Mesenchymal stem cell (in vitro differentiated cells and primary cell): ENCODE measurements around the gene RNF144A.

ENCODE experiments used
- DNase-seq: peaks from one replicate; pipeline ENCODE4 v3.0.0-alpha.2; 2013
- H2AFZ ChIP-seq: one replicate; pipeline ENCODE4 v1.6.1; 2013; ENCODE audit warnings: low read depth, mild to moderate bottlenecking, control low read depth, inconsistent platforms, low read length, moderate library complexity
- H2AK5ac ChIP-seq: 2 replicates; pipeline ENCODE4 v1.6.1; 2013; ENCODE audit warnings: low read length, moderate library complexity, mild to moderate bottlenecking, inconsistent platforms; ENCODE audit not compliant: severe bottlenecking
- H2BK120ac ChIP-seq: one replicate; pipeline ENCODE4 v1.6.1; 2013; ENCODE audit warnings: low read depth, mild to moderate bottlenecking, inconsistent platforms, low read length, moderate library complexity
- H2BK12ac ChIP-seq, 2 experiments: one replicate each; pipeline ENCODE4 v1.6.1; 2013; ENCODE audit warnings: inconsistent platforms in 2 of 2, low read length in 2 of 2, mild to moderate bottlenecking in 2 of 2, moderate library complexity in 2 of 2, control low read depth in 1 of 2
- H2BK15ac ChIP-seq: one replicate; pipeline ENCODE4 v1.6.1; 2013; ENCODE audit warnings: mild to moderate bottlenecking, low read depth, inconsistent platforms; ENCODE audit not compliant: poor library complexity, severe bottlenecking
- H2BK5ac ChIP-seq: 2 replicates; pipeline ENCODE4 v1.6.1; 2013; ENCODE audit warnings: low read depth, mild to moderate bottlenecking, low read length, control low read depth, inconsistent platforms; ENCODE audit not compliant: poor library complexity, severe bottlenecking
- H3K14ac ChIP-seq, 2 experiments: one replicate each; pipeline ENCODE4 v1.6.1; 2013; ENCODE audit warnings: inconsistent platforms in 2 of 2, low read length in 2 of 2, control low read depth in 1 of 2, mild to moderate bottlenecking in 1 of 2, moderate library complexity in 1 of 2
- H3K18ac ChIP-seq, 2 experiments: one replicate each; pipeline ENCODE4 v1.6.1; 2013; ENCODE audit warnings: inconsistent platforms in 2 of 2, low read length in 2 of 2, control low read depth in 1 of 2, low read depth in 1 of 2, mild to moderate bottlenecking in 1 of 2
- H3K23ac ChIP-seq, 2 experiments: one replicate each; pipeline ENCODE4 v1.6.1; 2013; ENCODE audit warnings: inconsistent platforms in 2 of 2, low read length in 2 of 2, mild to moderate bottlenecking in 2 of 2, moderate library complexity in 2 of 2, control low read depth in 1 of 2
- H3K27ac ChIP-seq: 2 replicates; pipeline ENCODE4 v1.5.1; 2013; ENCODE audit warnings: mild to moderate bottlenecking, moderate library complexity, low read length, control low read depth, inconsistent platforms; ENCODE audit not compliant: poor library complexity, severe bottlenecking
- H3K27me3 ChIP-seq, 2 experiments: 2 replicates each; pipeline versions ENCODE4 v1.6.1 to v1.7.0; 2013; ENCODE audit warnings: low read length in 2 of 2, mild to moderate bottlenecking in 2 of 2, moderate library complexity in 2 of 2, control low read depth in 1 of 2, inconsistent platforms in 1 of 2; ENCODE audit not compliant: control insufficient read depth in 1 of 2, insufficient read depth in 1 of 2
- H3K36me3 ChIP-seq, 2 experiments: 2 replicates each; pipeline versions ENCODE4 v1.6.1 to v1.7.0; 2013; ENCODE audit warnings: low read length in 2 of 2, control low read depth in 1 of 2, inconsistent platforms in 1 of 2, low read depth in 1 of 2, mild to moderate bottlenecking in 1 of 2; ENCODE audit not compliant: insufficient read depth in 2 of 2, control insufficient read depth in 1 of 2
- H3K4ac ChIP-seq, 2 experiments: one replicate each; pipeline ENCODE4 v1.6.1; 2013; ENCODE audit warnings: inconsistent platforms in 2 of 2, low read length in 2 of 2, mild to moderate bottlenecking in 2 of 2, moderate library complexity in 2 of 2, control low read depth in 1 of 2, low read depth in 1 of 2
- H3K4me1 ChIP-seq: 2 replicates; pipeline ENCODE4 v1.6.1; 2013; ENCODE audit warnings: low read depth, low read length, control low read depth; ENCODE audit not compliant: control insufficient read depth, insufficient read depth
- H3K4me2 ChIP-seq: 2 replicates; pipeline ENCODE4 v1.6.1; 2013; ENCODE audit warnings: low read length, mild to moderate bottlenecking, inconsistent platforms; ENCODE audit not compliant: poor library complexity, severe bottlenecking
- H3K4me3 ChIP-seq, 2 experiments: 2 replicates each; pipeline versions ENCODE4 v1.5.1 to v1.7.0; 2013; ENCODE audit warnings: low read length in 2 of 2, mild to moderate bottlenecking in 2 of 2, control low read depth in 1 of 2, low read depth in 1 of 2; ENCODE audit not compliant: insufficient read depth in 1 of 2
- H3K79me1 ChIP-seq: replicated peaks from 2 replicates; pipeline ENCODE4 v1.6.1; 2013; ENCODE audit warnings: mild to moderate bottlenecking, control low read depth, low read length, inconsistent platforms; ENCODE audit not compliant: poor library complexity, severe bottlenecking
- H3K9ac ChIP-seq: 2 replicates; pipeline ENCODE4 v1.7.0; 2013; ENCODE audit warnings: mild to moderate bottlenecking, low read length, moderate library complexity
- H3K9me3 ChIP-seq: 2 replicates; pipeline ENCODE4 v1.7.0; 2013; ENCODE audit warnings: mild to moderate bottlenecking, low read length; ENCODE audit not compliant: control insufficient read depth
- H4K8ac ChIP-seq: one replicate; pipeline ENCODE4 v1.6.1; 2013; ENCODE audit warnings: inconsistent platforms, mild to moderate bottlenecking, low read length, moderate library complexity
- H4K91ac ChIP-seq: one replicate; pipeline ENCODE4 v1.6.1; 2013; ENCODE audit warnings: mild to moderate bottlenecking, low read length, inconsistent platforms
- WGBS: methylation state at CpG from one replicate; pipeline ENCODE4 v1.1.7; 2013; ENCODE audit warnings: mixed read lengths; 5-methylcytosine and 5-hydroxymethylcytosine counted together

The RNF144A gene

DNA sequence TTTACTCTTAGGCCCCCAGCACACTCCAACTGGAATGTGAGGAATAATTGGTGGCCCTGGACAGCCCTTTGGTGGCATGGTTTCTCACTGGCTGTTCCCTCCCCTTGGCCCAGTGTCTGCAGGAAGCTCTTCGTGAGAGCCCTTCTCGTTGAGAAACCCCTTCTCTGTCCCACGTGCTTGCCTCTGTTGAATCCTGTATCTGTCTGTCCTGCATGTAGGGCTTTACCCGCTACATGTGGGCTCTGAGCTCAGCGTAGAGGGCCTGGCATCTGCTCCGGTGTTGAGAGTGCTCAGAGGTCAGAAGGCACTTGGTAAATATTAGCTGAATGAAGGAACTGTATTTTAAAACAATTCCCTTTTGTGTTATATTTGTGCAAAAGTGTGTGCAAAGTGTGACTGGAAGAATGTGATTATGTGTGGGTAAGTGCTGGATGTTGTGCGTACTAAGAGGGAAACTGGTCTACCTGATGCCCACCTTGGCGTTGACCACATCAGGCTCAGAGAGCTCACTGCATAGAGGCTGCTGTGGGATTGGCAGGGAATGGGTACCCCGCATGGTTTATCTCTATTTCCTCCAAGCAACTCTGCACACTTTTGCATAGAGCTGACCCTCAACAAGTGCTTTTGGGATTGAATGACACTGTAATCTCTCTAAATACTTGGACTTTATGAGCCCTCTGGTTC is 40.0 kb downstream of the RNF144A start:
- no peak overlapping the region for H3K23ac ChIP-seq
- no peak overlapping the region for H2BK120ac ChIP-seq
- no peak overlapping the region for H3K9ac ChIP-seq
- no peak for DNase-seq
- H3K36me3 ChIP-seq, result no peaks in the 10 kb centered on the region
- no peaks in the 10 kb centered on the region for H3K27me3 ChIP-seq
- no peak overlapping the region for H2AFZ ChIP-seq
- H3K4me1 ChIP-seq, result peaks cover 2% of the 10 kb centered on the region
- H3K4me2 ChIP-seq, result no peak overlapping the region
- peak overlapping the region in 1 of 2 experiments; percentile 32 for H3K4ac ChIP-seq
- WGBS, result 95% methylated on average over 9 of the region's 9 CpGs
- peak overlapping the region in 1 of 2 experiments; percentile 6 for H3K14ac ChIP-seq
- no peaks in the 10 kb centered on the region for H3K79me1 ChIP-seq
- no peak overlapping the region for H3K18ac ChIP-seq
- H2BK12ac ChIP-seq, result peak overlapping the region in 1 of 2 experiments; percentile 32
- no peaks in the 10 kb centered on the region for H3K9me3 ChIP-seq
- H2BK5ac ChIP-seq, result no peak overlapping the region
- H4K91ac ChIP-seq, result no peak overlapping the region
- no peak overlapping the region for H4K8ac ChIP-seq
- no peak overlapping the region for H2AK5ac ChIP-seq
- no peak overlapping the region for H2BK15ac ChIP-seq
- H3K4me3 ChIP-seq, result no peak overlapping the region
- H3K27ac ChIP-seq, result no peak overlapping the region

DNA sequence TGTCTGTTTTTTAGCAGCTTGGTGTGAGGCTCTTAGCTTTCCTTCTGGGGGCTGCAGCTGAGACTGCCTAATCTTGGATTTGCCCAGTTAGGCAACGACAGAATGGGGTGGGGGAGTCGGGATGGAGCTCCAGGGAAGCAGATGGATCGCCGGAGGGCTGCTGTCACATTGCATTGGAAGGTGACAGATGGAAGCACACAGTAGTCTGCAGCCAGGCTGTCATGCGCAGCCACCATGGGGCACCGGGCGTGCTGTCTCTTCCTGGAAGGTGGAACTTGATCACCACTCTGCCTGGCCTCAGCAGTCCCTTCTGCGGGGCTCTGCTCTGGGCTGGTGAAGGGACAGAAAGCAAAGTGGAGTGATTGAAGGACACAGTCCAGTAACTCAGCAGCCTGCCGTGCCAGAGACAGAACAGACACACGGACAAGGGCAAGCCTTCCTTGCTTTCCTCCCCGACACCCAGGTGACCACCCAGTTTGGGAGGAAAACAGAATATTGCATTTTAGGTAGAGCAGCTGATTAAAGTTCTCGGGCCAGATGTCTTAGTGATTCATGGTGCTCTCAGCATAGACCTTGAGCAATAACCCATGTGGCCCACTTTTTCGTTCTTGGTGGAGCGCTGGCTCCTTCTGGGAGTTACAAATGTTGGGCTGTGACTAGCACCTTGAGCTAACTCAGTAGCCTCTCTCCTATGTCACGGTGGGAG is 40.9 kb downstream of the RNF144A start:
- Histone ChIP-seq H4K91ac (no peak overlapping the region), H2AK5ac (no peak overlapping the region), H3K9ac (no peak overlapping the region), H3K4me2 (no peak overlapping the region), H2BK5ac (no peak overlapping the region), H2BK120ac (no peak overlapping the region), H2BK12ac (no peak overlapping the region), H3K23ac (no peak overlapping the region), H3K27me3 (no peaks in the 10 kb centered on the region), H3K27ac (no peak overlapping the region), H3K4me3 (no peak overlapping the region), H3K36me3 (no peaks in the 10 kb centered on the region), H3K79me1 (no peaks in the 10 kb centered on the region), H3K14ac (no peak overlapping the region), H3K9me3 (no peaks in the 10 kb centered on the region), H2AFZ (no peak overlapping the region), H3K4ac (no peak overlapping the region), H3K4me1 (peaks cover 2% of the 10 kb centered on the region), H4K8ac (no peak overlapping the region), H2BK15ac (no peak overlapping the region), H3K18ac (no peak overlapping the region)
- WGBS, result 89% methylated on average over 15 of the region's 15 CpGs
- no peak for DNase-seq

DNA sequence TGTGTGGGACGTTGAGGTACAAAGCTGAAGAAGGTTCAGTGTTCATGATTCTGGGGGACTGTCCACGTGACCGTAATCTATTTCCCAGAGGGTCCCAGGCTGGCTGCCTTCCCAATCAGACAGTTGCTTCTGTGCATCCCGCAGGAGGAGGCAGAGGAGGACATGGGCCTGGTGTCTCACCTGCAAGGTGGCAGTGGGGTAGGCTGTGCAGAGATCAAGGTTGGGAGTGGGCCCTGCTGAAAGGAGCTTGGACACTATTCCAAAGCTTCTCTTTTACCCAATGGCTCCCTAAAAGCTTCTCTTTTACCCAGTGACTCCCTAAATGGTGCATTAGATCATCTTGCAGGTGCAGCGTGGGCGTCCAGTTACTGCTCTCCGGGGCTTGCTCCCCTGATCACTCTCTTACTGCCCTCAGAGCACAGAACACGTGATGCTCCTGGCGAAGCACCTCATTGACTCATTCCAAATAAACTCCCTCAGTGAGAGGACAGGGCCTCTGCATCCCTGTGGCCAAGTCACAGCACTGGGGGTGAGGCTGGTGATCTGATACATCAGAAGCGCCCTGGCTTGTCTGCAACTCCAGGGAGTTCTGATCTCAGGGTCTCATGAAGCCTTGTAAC is 41.5 kb downstream of the RNF144A start:
- no peaks in the 10 kb centered on the region for H3K79me1 ChIP-seq
- 98% methylated on average over 10 of the region's 10 CpGs for WGBS
- no peak overlapping the region for H2BK120ac ChIP-seq
- H3K18ac ChIP-seq, result no peak overlapping the region
- no peaks in the 10 kb centered on the region for H3K9me3 ChIP-seq
- no peak overlapping the region for H2BK5ac ChIP-seq
- peaks cover 2% of the 10 kb centered on the region for H3K4me1 ChIP-seq
- no peak overlapping the region for H4K8ac ChIP-seq
- no peak overlapping the region for H3K4me3 ChIP-seq
- no peak overlapping the region for H3K23ac ChIP-seq
- H2AFZ ChIP-seq, result no peak overlapping the region
- no peak overlapping the region for H3K4me2 ChIP-seq
- no peak for DNase-seq
- no peak overlapping the region for H3K27ac ChIP-seq
- H2BK15ac ChIP-seq, result no peak overlapping the region
- no peaks in the 10 kb centered on the region for H3K27me3 ChIP-seq
- H4K91ac ChIP-seq, result no peak overlapping the region
- no peak overlapping the region for H2AK5ac ChIP-seq
- no peak overlapping the region for H3K9ac ChIP-seq
- no peaks in the 10 kb centered on the region for H3K36me3 ChIP-seq
- no peak overlapping the region for H3K4ac ChIP-seq
- H3K14ac ChIP-seq, result peak overlapping the region in 1 of 2 experiments; percentile 69
- no peak overlapping the region for H2BK12ac ChIP-seq

DNA sequence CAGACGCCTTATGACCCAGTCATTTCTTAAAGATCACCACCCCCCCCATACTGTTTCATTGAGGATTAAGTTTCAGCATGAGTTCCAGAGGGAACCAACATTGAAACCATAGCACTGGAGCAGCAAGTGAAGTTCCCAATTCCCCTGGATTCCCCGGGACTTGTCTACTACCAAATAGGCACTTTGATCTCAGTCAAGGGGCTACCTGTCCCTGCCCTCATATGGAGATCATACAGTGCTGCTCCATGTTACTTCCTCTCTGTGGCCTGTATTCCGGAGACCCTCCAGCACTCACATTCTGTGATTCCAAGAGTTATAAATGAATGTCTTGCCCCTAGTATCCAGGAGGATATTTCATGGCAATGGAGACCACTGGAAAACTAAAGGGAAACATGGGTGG is 42.5 kb downstream of the RNF144A start:
- H3K36me3 ChIP-seq, result no peaks in the 10 kb centered on the region
- H3K27me3 ChIP-seq, result no peaks in the 10 kb centered on the region

More for the DNA sequence above, 42.5 kb downstream of the RNF144A start:
- H3K27ac ChIP-seq, result no peak overlapping the region
- peaks cover 2% of the 10 kb centered on the region for H3K4me1 ChIP-seq
- no peak overlapping the region for H2BK15ac ChIP-seq
- no peaks in the 10 kb centered on the region for H3K9me3 ChIP-seq
- no peak overlapping the region for H2BK120ac ChIP-seq
- H3K79me1 ChIP-seq, result no peaks in the 10 kb centered on the region
- DNase-seq, result no peak
- H3K4me2 ChIP-seq, result no peak overlapping the region
- no peak overlapping the region for H3K18ac ChIP-seq
- 88% methylated on average over 3 of the region's 3 CpGs for WGBS
- H3K14ac ChIP-seq, result no peak overlapping the region
- H3K4me3 ChIP-seq, result no peak overlapping the region
- no peak overlapping the region for H2AK5ac ChIP-seq
- H3K9ac ChIP-seq, result no peak overlapping the region
- H2BK5ac ChIP-seq, result no peak overlapping the region
- no peak overlapping the region for H4K91ac ChIP-seq
- H3K4ac ChIP-seq, result no peak overlapping the region
- no peak overlapping the region for H2BK12ac ChIP-seq
- H4K8ac ChIP-seq, result no peak overlapping the region
- no peak overlapping the region for H3K23ac ChIP-seq
- no peak overlapping the region for H2AFZ ChIP-seq
